Fibroblast of lung (primary cell): ENCODE data around the gene ELAPOR2. TPM values are rescaled to one million over a fixed set of nuclear protein-coding genes. Genes with fewer than 3 reads are reported as not detected.
A peak's percentile ranks its signal among the peaks of the same experiment; 100 is the strongest.

ENCODE experiments used
- DNase-seq, 2 donors: peaks; one replicate each; pipeline versions ENCODE4 v3.0.0 to v3.0.0-alpha.2; 2010; ENCODE audit warnings: low read depth in 2 of 2
- H2AFZ ChIP-seq: 2 replicates; pipeline ENCODE4 v1.5.1; 2012; ENCODE audit warnings: low read length, control low read depth, inconsistent platforms
- H3K27ac ChIP-seq: 2 replicates; pipeline ENCODE4 v1.5.1; 2011; ENCODE audit warnings: low read length, control low read depth; ENCODE audit not compliant: insufficient read depth
- H3K27me3 ChIP-seq: 2 replicates; pipeline ENCODE4 v1.5.1; 2011; ENCODE audit warnings: mild to moderate bottlenecking, low read length; ENCODE audit not compliant: control insufficient read depth, insufficient read depth
- H3K36me3 ChIP-seq: 2 replicates; pipeline ENCODE4 v1.5.1; 2011; ENCODE audit warnings: low read length; ENCODE audit not compliant: control insufficient read depth, insufficient read depth
- H3K4me1 ChIP-seq: 2 replicates; pipeline ENCODE4 v1.5.1; 2011; ENCODE audit warnings: low read length; ENCODE audit not compliant: control insufficient read depth, insufficient read depth; ENCODE audit errors: extremely low read depth
- H3K4me2 ChIP-seq: 2 replicates; pipeline ENCODE4 v1.5.1; 2011; ENCODE audit warnings: low read length, control low read depth; ENCODE audit not compliant: insufficient read depth; ENCODE audit errors: extremely low read depth
- H3K4me3 ChIP-seq, 4 experiments: fragments of 200-600 bp in 1 of 4; sonication (generic) in 1 of 4; replicated peaks in 1 of 4; 2 replicates each; pipeline ENCODE4 v1.5.1; 2011 to 2016; ENCODE audit warnings: low read length in 4 of 4, low read depth in 3 of 4, mild to moderate bottlenecking in 3 of 4, control low read depth in 2 of 4, inconsistent platforms in 1 of 4, mixed read lengths in 1 of 4; ENCODE audit not compliant: insufficient read depth in 1 of 4; ENCODE audit errors: control extremely low read depth in 1 of 4
- H3K79me2 ChIP-seq: 2 replicates; pipeline ENCODE4 v1.5.1; 2012; ENCODE audit warnings: mild to moderate bottlenecking, low read length, inconsistent platforms; ENCODE audit not compliant: control insufficient read depth, insufficient read depth
- H3K9ac ChIP-seq: 2 replicates; pipeline ENCODE4 v1.5.1; 2011; ENCODE audit warnings: mild to moderate bottlenecking, low read length, control low read depth; ENCODE audit not compliant: insufficient read depth
- H3K9me3 ChIP-seq: 2 replicates; pipeline ENCODE4 v1.5.1; 2012; ENCODE audit warnings: low read depth, low read length; ENCODE audit not compliant: control insufficient read depth, insufficient read depth
- H4K20me1 ChIP-seq: 2 replicates; pipeline ENCODE4 v1.5.1; 2011; ENCODE audit warnings: low read length; ENCODE audit not compliant: control insufficient read depth, insufficient read depth; ENCODE audit errors: extremely low read depth
- EZH2 ChIP-seq: IDR thresholded peaks from 2 replicates; pipeline ENCODE4 v1.5.1; 2012; ENCODE audit warnings: low read length, control low read depth, mild to moderate bottlenecking; ENCODE audit errors: missing control alignments
- polyA minus RNA-seq: library from RNA; depleted of rRNA, polyadenylated mRNA; stranded (reverse); fragments of >200 nt; gene quantifications from 2 replicates; pipeline ENCODE4 v1.2.3, GENCODE V29; 2011; ENCODE audit warnings: low replicate concordance
- polyA plus RNA-seq, 2 donors: library from polyadenylated mRNA; depleted of rRNA in 1 of 2; stranded (reverse) in 1 of 2; unstranded in 1 of 2; fragments of >200 nt; gene quantifications; 2 replicates each; pipeline ENCODE4 v1.2.1, GENCODE V29; 2011 to 2012; ENCODE audit warnings: missing spikeins in 1 of 2
- total RNA-seq: library from RNA; depleted of rRNA; stranded (reverse); fragments of >200 nt; gene quantifications from 2 replicates; pipeline ENCODE4 v1.2.1, GENCODE V29; 2014
- TF ChIP-seq, protein P1 (sequence below), 2 donors: IDR thresholded peaks in 1 of 2; conservative IDR thresholded peaks in 1 of 2; 1 replicate in 1 of 2; 2 replicates in 1 of 2; pipeline ENCODE4 v1.5.1; 2011 to 2012; ENCODE audit warnings: low read length in 2 of 2, control low read depth in 1 of 2, inconsistent platforms in 1 of 2, low read depth in 1 of 2, mild to moderate bottlenecking in 1 of 2

Gene ELAPOR2, protein sequence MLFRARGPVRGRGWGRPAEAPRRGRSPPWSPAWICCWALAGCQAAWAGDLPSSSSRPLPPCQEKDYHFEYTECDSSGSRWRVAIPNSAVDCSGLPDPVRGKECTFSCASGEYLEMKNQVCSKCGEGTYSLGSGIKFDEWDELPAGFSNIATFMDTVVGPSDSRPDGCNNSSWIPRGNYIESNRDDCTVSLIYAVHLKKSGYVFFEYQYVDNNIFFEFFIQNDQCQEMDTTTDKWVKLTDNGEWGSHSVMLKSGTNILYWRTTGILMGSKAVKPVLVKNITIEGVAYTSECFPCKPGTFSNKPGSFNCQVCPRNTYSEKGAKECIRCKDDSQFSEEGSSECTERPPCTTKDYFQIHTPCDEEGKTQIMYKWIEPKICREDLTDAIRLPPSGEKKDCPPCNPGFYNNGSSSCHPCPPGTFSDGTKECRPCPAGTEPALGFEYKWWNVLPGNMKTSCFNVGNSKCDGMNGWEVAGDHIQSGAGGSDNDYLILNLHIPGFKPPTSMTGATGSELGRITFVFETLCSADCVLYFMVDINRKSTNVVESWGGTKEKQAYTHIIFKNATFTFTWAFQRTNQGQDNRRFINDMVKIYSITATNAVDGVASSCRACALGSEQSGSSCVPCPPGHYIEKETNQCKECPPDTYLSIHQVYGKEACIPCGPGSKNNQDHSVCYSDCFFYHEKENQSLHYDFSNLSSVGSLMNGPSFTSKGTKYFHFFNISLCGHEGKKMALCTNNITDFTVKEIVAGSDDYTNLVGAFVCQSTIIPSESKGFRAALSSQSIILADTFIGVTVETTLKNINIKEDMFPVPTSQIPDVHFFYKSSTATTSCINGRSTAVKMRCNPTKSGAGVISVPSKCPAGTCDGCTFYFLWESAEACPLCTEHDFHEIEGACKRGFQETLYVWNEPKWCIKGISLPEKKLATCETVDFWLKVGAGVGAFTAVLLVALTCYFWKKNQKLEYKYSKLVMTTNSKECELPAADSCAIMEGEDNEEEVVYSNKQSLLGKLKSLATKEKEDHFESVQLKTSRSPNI
- total RNA-seq (5.6 and 5.9 TPM in 2 replicates), polyA plus RNA-seq (3.6 and 5.5 TPM in 2 replicates), polyA minus RNA-seq (0.85 and 9.4 TPM in 2 replicates)
- polyA plus RNA-seq (2012): 1.7 and 3.4 TPM in 2 replicates

DNA sequence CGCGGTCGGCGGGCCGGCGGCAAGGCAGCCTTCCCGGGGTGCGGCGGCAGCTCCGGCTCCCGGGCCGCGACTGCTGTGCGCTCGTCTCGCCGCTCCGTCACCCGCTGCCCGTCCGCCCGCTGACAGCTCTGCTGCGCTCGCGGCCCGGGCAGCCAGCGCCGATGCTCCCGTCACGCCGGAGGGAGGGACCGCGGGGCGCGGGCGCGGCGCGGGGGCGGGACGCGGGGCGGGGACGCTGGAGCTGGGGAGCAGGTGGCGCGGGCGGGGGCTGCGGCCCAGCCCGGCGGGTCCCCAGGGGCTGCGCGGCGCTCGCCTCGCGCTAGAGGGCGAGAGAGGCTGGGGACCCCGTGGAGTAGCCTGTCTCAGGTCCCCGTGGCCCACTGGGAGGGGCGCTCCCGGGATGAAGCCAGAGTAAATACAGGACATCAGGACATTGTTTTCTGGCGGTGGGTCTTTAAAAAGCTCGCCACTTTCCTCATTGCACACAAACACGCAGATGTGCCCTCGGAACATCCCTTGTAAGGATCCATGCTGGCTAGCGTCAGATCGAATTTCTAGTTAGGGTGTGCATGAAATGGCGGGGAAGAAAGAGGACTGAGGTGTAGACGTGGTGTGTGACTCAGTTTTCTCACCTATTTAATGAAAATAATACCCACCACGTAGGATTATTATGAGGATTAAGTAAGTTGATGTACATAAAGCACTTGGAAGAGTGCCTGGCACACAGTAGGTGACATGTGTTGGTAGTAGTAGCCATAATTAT is at the start of gene ELAPOR2:
Gene ELAPOR2 (minus strand): TSS at position 130 of the 763 bp plus-strand sequence. CDS start 141 bp downstream, outside the sequence.
- peak; percentile 12 to 46 for DNase-seq
- Histone ChIP-seq H3K36me3 (no peaks in the 10 kb centered on the region), H3K4me1 (no peaks in the 10 kb centered on the region), H3K4me3 (peak within 1 kb of the TSS; percentile 52 to 59 (median 54)), H4K20me1 (no peaks in the 10 kb centered on the region), H3K27me3 (no peaks in the 10 kb centered on the region), H3K27ac (no peak within 1 kb of the TSS), H3K9me3 (no peaks in the 10 kb centered on the region), H3K79me2 (no peaks in the 10 kb centered on the region), H2AFZ (peak within 1 kb of the TSS; percentile 76), H3K9ac (peak within 1 kb of the TSS; percentile 30), H3K4me2 (peak within 1 kb of the TSS; percentile 96)
- no peak for TF ChIP-seq EZH2
- TF ChIP-seq, protein P1, sequence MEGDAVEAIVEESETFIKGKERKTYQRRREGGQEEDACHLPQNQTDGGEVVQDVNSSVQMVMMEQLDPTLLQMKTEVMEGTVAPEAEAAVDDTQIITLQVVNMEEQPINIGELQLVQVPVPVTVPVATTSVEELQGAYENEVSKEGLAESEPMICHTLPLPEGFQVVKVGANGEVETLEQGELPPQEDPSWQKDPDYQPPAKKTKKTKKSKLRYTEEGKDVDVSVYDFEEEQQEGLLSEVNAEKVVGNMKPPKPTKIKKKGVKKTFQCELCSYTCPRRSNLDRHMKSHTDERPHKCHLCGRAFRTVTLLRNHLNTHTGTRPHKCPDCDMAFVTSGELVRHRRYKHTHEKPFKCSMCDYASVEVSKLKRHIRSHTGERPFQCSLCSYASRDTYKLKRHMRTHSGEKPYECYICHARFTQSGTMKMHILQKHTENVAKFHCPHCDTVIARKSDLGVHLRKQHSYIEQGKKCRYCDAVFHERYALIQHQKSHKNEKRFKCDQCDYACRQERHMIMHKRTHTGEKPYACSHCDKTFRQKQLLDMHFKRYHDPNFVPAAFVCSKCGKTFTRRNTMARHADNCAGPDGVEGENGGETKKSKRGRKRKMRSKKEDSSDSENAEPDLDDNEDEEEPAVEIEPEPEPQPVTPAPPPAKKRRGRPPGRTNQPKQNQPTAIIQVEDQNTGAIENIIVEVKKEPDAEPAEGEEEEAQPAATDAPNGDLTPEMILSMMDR (conservative IDR thresholded peaks at IDR 0.05 in 1 of 2, IDR thresholded peaks at IDR 0.05 in 1 of 2; ENCODE audit: low read depth in 1 of 2, low read length in 2 of 2): peak; percentile 7 to 14

- Histone ChIP-seq H4K20me1 (no peaks in the 10 kb centered on the region), H3K27me3 (no peaks in the 10 kb centered on the region), H3K4me3 (no peak overlapping the region), H3K9ac (no peak overlapping the region), H3K4me1 (no peaks in the 10 kb centered on the region), H3K36me3 (no peaks in the 10 kb centered on the region), H2AFZ (no peak overlapping the region), H3K9me3 (no peaks in the 10 kb centered on the region), H3K4me2 (no peak overlapping the region), H3K27ac (no peak overlapping the region), H3K79me2 (no peaks in the 10 kb centered on the region)
- no peak for DNase-seq
- no peak for TF ChIP-seq EZH2
- TF ChIP-seq, protein P1 (conservative IDR thresholded peaks at IDR 0.05 in 1 of 2, IDR thresholded peaks at IDR 0.05 in 1 of 2; ENCODE audit: low read depth in 1 of 2, low read length in 2 of 2): no peak
Measured at GRCh38 chr7:87107949-87108776, 48.7 kb upstream of the ELAPOR2 start.
